Neural progenitor cell (in vitro differentiated cells): ENCODE data around the gene DYTN. TPM values are rescaled to one million over a fixed set of nuclear protein-coding genes. Genes with fewer than 3 reads are reported as not detected.

Experiments
- DNase-seq: peaks from one replicate; pipeline ENCODE4 v3.0.0-alpha.2; 2016; ENCODE audit warnings: low spot score
- H2AFZ ChIP-seq: fragments of 200-600 bp; sonication (generic); replicated peaks from 2 replicates; pipeline ENCODE4 v1.6.1; 2016; ENCODE audit warnings: antibody characterized with exemption
- H3F3A ChIP-seq: fragments of 200-600 bp; sonication (generic); 2 replicates; pipeline ENCODE4 v1.6.1; 2016; ENCODE audit warnings: antibody characterized with exemption, low read depth
- H3K27ac ChIP-seq: fragments of 200-600 bp; sonication (generic); 2 replicates; pipeline ENCODE4 v1.5.1; 2016; ENCODE audit warnings: mild to moderate bottlenecking
- H3K27me3 ChIP-seq: fragments of 200-600 bp; sonication (generic); 2 replicates; pipeline ENCODE4 v1.6.1; 2016; ENCODE audit warnings: mild to moderate bottlenecking, moderate library complexity
- H3K36me3 ChIP-seq: fragments of 200-600 bp; sonication (generic); 2 replicates; pipeline ENCODE4 v1.5.1; 2016
- H3K4me1 ChIP-seq: fragments of 200-600 bp; sonication (generic); 2 replicates; pipeline ENCODE4 v1.6.1; 2016; ENCODE audit warnings: mixed run types
- H3K4me2 ChIP-seq: fragments of 200-600 bp; sonication (generic); 2 replicates; pipeline ENCODE4 v1.6.1; 2016
- H3K4me3 ChIP-seq: fragments of 200-600 bp; sonication (generic); 2 replicates; pipeline ENCODE4 v1.5.1; 2016
- H3K79me2 ChIP-seq: fragments of 200-600 bp; sonication (generic); 2 replicates; pipeline ENCODE4 v1.6.1; 2016; ENCODE audit warnings: low read depth
- H3K9ac ChIP-seq: fragments of 200-600 bp; sonication (generic); 2 replicates; pipeline ENCODE4 v1.6.1; 2016
- H3K9me3 ChIP-seq: fragments of 200-600 bp; sonication (generic); 2 replicates; pipeline ENCODE4 v1.5.1; 2016; ENCODE audit warnings: low read depth
- H4K20me1 ChIP-seq: fragments of 200-600 bp; sonication (generic); 2 replicates; pipeline ENCODE4 v1.6.1; 2016; ENCODE audit warnings: low read depth
- H3K27ac Mint-ChIP-seq: 3 replicates; pipeline ENCODE4 v1.8.0; 2021; ENCODE audit warnings: mixed read lengths
- H3K27me3 Mint-ChIP-seq: 2 replicates; pipeline ENCODE4 v1.8.0; 2022; ENCODE audit warnings: low read depth, mild to moderate bottlenecking, inconsistent platforms, moderate library complexity, mixed read lengths; ENCODE audit not compliant: insufficient read depth
- H3K36me3 Mint-ChIP-seq: 3 replicates; pipeline ENCODE4 v1.8.0; 2021; ENCODE audit warnings: mixed read lengths
- H3K4me1 Mint-ChIP-seq: 3 replicates; pipeline ENCODE4 v1.8.0; 2021; ENCODE audit warnings: mixed read lengths
- H3K4me3 Mint-ChIP-seq: 3 replicates; pipeline ENCODE4 v1.8.0; 2021; ENCODE audit warnings: mild to moderate bottlenecking, moderate library complexity, mixed read lengths
- H3K9me3 Mint-ChIP-seq: 3 replicates; pipeline ENCODE4 v1.8.0; 2020; ENCODE audit warnings: mixed read lengths
- EZH2 ChIP-seq: fragments of 200-600 bp; sonication (generic); IDR thresholded peaks from 2 replicates; pipeline ENCODE4 v1.6.1; 2017; ENCODE audit warnings: antibody characterized with exemption, mild to moderate bottlenecking, moderate library complexity
- EZH2phosphoT487 ChIP-seq: fragments of 200-600 bp; sonication (generic); IDR thresholded peaks from 2 replicates; pipeline ENCODE4 v1.6.1; 2017; ENCODE audit warnings: antibody characterized with exemption
- total RNA-seq: library from RNA; depleted of rRNA; stranded (reverse); fragments of >200 nt; gene quantifications from 2 replicates; pipeline ENCODE4 v1.2.3, GENCODE V29; 2015; ENCODE audit warnings: low replicate concordance
- TF ChIP-seq, protein P1 (sequence below): fragments of 200-600 bp; sonication (generic); IDR thresholded peaks from 2 replicates; pipeline ENCODE4 v1.5.1; 2017; ENCODE audit warnings: antibody characterized with exemption, mild to moderate bottlenecking

The DYTN gene
- total RNA-seq, 1 donor from 2014 or later = not detected

DNA sequence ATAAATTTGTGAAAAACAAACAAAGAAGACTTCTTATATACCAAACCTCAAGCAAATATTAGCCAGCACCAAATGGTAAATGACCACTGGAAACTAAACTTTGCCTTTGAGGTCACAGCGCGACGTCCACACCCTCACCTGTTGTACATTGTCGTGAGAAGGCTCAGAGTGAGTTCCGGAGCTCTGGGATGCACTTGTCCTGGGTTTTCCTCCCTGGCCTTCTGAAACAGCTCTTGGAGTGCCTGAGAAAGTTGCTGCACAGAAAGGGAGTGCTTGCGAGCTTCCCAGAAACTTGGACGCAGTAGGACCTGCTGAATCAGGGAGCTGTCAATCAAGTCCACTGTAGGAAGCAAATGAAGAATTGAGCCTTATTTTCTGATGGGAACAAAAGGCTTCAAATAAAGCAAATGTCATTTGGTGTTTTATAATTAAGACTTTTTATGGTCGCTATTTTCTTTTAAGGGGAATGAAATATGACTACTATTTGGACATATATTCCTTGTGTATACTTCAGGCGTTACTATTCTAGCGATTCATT is 11.0 kb downstream of the DYTN start:
- no peak for DNase-seq
- H3K79me2 ChIP-seq = no peaks in the 10 kb centered on the region
- no peaks in the 10 kb centered on the region for H3K27me3 Mint-ChIP-seq
- H3K4me1 Mint-ChIP-seq = no peaks in the 10 kb centered on the region
- H3K4me3 ChIP-seq = no peak overlapping the region
- H3K9me3 Mint-ChIP-seq = no peaks in the 10 kb centered on the region
- no peak overlapping the region for H3K27ac ChIP-seq
- no peak for TF ChIP-seq EZH2
- TF ChIP-seq, protein P1, sequence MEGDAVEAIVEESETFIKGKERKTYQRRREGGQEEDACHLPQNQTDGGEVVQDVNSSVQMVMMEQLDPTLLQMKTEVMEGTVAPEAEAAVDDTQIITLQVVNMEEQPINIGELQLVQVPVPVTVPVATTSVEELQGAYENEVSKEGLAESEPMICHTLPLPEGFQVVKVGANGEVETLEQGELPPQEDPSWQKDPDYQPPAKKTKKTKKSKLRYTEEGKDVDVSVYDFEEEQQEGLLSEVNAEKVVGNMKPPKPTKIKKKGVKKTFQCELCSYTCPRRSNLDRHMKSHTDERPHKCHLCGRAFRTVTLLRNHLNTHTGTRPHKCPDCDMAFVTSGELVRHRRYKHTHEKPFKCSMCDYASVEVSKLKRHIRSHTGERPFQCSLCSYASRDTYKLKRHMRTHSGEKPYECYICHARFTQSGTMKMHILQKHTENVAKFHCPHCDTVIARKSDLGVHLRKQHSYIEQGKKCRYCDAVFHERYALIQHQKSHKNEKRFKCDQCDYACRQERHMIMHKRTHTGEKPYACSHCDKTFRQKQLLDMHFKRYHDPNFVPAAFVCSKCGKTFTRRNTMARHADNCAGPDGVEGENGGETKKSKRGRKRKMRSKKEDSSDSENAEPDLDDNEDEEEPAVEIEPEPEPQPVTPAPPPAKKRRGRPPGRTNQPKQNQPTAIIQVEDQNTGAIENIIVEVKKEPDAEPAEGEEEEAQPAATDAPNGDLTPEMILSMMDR = no peak
- TF ChIP-seq EZH2phosphoT487 = no peak
- no peaks in the 10 kb centered on the region for H3F3A ChIP-seq
- no peak overlapping the region for H3K4me2 ChIP-seq
- peak overlapping the region; percentile 58 for H2AFZ ChIP-seq
- no peaks in the 10 kb centered on the region for H3K4me1 ChIP-seq
- H4K20me1 ChIP-seq = no peaks in the 10 kb centered on the region
- no peak overlapping the region for H3K4me3 Mint-ChIP-seq
- H3K36me3 Mint-ChIP-seq = no peaks in the 10 kb centered on the region
- no peaks in the 10 kb centered on the region for H3K36me3 ChIP-seq
- H3K9me3 ChIP-seq = no peaks in the 10 kb centered on the region
- H3K9ac ChIP-seq = no peak overlapping the region
- no peak overlapping the region for H3K27ac Mint-ChIP-seq
- no peaks in the 10 kb centered on the region for H3K27me3 ChIP-seq

DNA sequence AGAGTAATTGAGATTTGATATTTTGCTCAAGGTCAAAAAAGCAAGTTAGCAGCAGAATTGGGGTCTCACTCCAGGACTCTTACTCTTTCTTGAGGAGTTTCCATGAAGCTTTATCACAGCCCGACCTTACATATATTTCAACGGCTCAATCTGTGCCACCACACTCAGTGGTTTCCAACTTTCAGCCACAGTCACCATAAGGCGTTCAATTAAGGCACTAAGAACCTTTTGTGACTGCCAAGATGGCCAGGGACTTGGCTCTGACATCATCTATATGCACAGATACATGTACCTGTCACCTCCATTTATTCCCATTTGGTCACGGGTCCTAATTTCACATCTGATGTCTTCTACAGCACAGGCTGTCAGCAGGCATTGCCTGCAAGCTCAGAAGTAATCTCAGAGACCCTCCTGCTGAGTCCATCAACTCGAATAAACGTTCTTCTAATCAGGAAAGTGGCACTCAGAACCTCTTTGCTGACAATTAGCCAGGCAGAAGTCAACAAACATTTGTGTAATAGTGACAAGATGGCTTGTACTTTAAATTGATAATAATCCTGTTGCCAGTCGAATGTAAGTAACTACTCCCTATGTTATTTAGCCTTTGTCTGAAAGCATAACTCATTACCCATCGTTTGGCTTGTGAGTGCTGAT is 16.1 kb downstream of the DYTN start:
- no peaks in the 10 kb centered on the region for H3K4me1 ChIP-seq
- no peak overlapping the region for H3K4me3 ChIP-seq
- no peaks in the 10 kb centered on the region for H3K9me3 ChIP-seq
- H2AFZ ChIP-seq = no peak overlapping the region
- H3K36me3 Mint-ChIP-seq = no peaks in the 10 kb centered on the region
- H3K36me3 ChIP-seq = no peaks in the 10 kb centered on the region
- no peaks in the 10 kb centered on the region for H3K27me3 Mint-ChIP-seq
- no peak for DNase-seq
- no peaks in the 10 kb centered on the region for H3F3A ChIP-seq
- H4K20me1 ChIP-seq = no peaks in the 10 kb centered on the region
- no peak overlapping the region for H3K27ac ChIP-seq
- no peak overlapping the region for H3K4me2 ChIP-seq
- H3K9ac ChIP-seq = no peak overlapping the region
- no peaks in the 10 kb centered on the region for H3K79me2 ChIP-seq
- H3K4me1 Mint-ChIP-seq = no peaks in the 10 kb centered on the region
- H3K27me3 ChIP-seq = no peaks in the 10 kb centered on the region
- TF ChIP-seq EZH2phosphoT487 (no peak), EZH2 (no peak)
- TF ChIP-seq, protein P1 = no peak
- no peaks in the 10 kb centered on the region for H3K9me3 Mint-ChIP-seq
- H3K27ac Mint-ChIP-seq = no peak overlapping the region
- no peak overlapping the region for H3K4me3 Mint-ChIP-seq

DNA sequence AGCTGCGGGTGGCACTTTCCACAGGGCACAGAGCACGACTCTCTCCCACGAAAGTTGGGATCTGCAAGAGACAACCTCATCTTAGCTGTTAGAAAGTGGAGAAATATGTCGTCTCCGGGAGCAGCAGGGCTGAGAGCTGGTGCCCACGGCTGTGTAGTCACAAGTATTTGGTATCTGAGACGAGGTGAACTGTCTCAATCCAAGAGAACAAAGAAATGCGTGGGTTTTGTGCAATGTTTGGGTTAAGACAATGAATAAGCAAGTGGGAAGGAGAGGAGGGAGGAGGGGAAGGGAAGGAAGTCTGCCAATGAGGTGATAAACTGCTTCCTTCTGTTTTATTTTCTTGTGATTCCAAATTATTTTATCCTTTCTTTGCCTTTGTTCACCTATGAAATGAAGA is 18.0 kb downstream of the DYTN start:
- H3K4me2 ChIP-seq = no peak overlapping the region
- H3K9me3 Mint-ChIP-seq = no peaks in the 10 kb centered on the region
- H3K27ac Mint-ChIP-seq = no peak overlapping the region
- H2AFZ ChIP-seq = peak overlapping the region; percentile 76
- no peaks in the 10 kb centered on the region for H3K4me1 Mint-ChIP-seq
- H3K9me3 ChIP-seq = no peaks in the 10 kb centered on the region
- no peaks in the 10 kb centered on the region for H4K20me1 ChIP-seq
- H3K36me3 Mint-ChIP-seq = no peaks in the 10 kb centered on the region
- no peaks in the 10 kb centered on the region for H3F3A ChIP-seq
- no peak overlapping the region for H3K9ac ChIP-seq
- H3K4me1 ChIP-seq = no peaks in the 10 kb centered on the region
- no peaks in the 10 kb centered on the region for H3K36me3 ChIP-seq
- DNase-seq = no peak
- no peak overlapping the region for H3K4me3 Mint-ChIP-seq
- H3K27me3 Mint-ChIP-seq = no peaks in the 10 kb centered on the region
- TF ChIP-seq, protein P1 = no peak
- TF ChIP-seq EZH2 (no peak), EZH2phosphoT487 (no peak)
- no peak overlapping the region for H3K27ac ChIP-seq
- no peak overlapping the region for H3K4me3 ChIP-seq
- no peaks in the 10 kb centered on the region for H3K79me2 ChIP-seq
- H3K27me3 ChIP-seq = no peaks in the 10 kb centered on the region
